ENCODE measurements around the gene CALY.

The CALY gene

DNA sequence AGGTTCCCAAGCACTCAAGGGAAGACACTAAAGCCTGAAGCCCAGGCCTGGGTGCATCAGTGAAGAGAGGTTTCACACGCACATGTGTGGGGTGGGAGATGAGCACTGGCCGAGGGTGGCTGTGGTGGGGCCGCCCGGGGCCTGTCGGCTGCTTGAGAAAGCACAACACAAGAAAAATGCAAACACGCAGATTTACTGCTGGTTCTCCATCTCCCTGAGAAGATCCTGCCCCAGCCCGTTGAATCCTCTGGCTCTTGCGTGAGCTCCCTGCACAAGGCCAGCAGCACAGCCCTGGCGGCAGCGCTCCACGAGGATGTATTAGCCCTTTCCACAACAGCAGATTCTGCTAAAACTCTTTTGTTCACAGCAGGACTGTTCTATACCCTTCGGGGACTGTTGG is 21.8 kb downstream of the CALY start:
- ChIA-PET CTCF (interaction anchor here (1.0 to 4.2 kb wide), 8 partner anchors 9 to 183 kb away, joined by 3 to 44 read pairs (median 5); no protein-coding TSS in a partner anchor), POLR2A (interaction anchor here (0.7 kb wide), 1 partner anchor 32 kb away, joined by 5 read pairs; no protein-coding TSS in a partner anchor)
- TF ChIP-seq, protein P1, sequence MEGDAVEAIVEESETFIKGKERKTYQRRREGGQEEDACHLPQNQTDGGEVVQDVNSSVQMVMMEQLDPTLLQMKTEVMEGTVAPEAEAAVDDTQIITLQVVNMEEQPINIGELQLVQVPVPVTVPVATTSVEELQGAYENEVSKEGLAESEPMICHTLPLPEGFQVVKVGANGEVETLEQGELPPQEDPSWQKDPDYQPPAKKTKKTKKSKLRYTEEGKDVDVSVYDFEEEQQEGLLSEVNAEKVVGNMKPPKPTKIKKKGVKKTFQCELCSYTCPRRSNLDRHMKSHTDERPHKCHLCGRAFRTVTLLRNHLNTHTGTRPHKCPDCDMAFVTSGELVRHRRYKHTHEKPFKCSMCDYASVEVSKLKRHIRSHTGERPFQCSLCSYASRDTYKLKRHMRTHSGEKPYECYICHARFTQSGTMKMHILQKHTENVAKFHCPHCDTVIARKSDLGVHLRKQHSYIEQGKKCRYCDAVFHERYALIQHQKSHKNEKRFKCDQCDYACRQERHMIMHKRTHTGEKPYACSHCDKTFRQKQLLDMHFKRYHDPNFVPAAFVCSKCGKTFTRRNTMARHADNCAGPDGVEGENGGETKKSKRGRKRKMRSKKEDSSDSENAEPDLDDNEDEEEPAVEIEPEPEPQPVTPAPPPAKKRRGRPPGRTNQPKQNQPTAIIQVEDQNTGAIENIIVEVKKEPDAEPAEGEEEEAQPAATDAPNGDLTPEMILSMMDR (IDR thresholded peaks at IDR 0.05; ENCODE audit: control extremely low read depth, extremely low read depth, low read depth, missing control alignments), result no peak
- no peak for DNase-seq (ENCODE audit: extremely low spot score)

DNA sequence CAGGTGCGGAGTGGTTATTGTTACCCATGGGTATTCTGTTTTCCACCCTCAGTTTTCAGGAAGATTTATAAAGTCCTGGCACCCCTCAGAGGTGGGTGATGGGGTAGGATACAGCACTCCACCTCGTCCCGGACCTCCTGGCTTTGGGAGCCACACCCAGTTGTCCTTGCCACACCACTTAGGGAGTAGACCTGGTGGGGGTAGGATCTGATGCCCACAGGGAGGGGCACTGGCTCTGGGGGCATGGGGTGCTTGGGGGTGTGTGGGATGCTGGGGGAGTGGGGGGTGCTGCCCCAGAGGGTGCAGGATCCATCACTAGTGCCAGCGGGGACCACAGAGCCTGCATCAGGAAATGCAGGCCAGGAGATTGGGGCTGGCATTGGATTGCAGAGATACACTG is 23.5 kb downstream of the CALY start:
- CTCF ChIA-PET, result interaction anchor here (1.0 to 4.2 kb wide), 5 partner anchors 9 to 77 kb away, joined by 3 to 44 read pairs (median 4); no protein-coding TSS in a partner anchor
- no peak for DNase-seq (ENCODE audit: extremely low spot score)
- TF ChIP-seq, protein P1 (IDR thresholded peaks at IDR 0.05; ENCODE audit: control extremely low read depth, extremely low read depth, low read depth, missing control alignments), result no peak
- POLR2A ChIA-PET, result no interaction called here

DNA sequence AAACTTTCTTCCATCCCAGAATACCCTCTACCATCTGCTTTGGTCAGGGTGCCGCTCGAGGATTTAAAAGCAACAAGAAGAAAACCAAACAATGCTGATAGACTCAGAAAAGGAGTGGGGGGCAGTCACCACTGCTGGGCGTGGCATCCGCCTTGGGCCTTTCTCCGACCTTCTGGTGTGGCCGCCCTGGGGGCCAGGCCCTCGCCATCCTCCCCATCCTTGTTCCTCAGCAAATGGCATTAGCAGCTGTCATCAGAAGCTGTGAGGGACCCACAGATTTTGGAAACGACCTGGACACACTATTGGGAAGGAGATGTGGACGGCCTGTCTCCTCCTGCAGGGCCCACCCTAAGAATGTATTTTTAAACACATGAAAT is 23.9 kb downstream of the CALY start:
- no peak for DNase-seq (ENCODE audit: extremely low spot score)
- CTCF ChIA-PET, result interaction anchor here (1.2 to 4.2 kb wide), 3 partner anchors 11 to 77 kb away, joined by 3 to 44 read pairs (median 13); no protein-coding TSS in a partner anchor
- TF ChIP-seq, protein P1 (IDR thresholded peaks at IDR 0.05; ENCODE audit: control extremely low read depth, extremely low read depth, low read depth, missing control alignments), result no peak
- POLR2A ChIA-PET, result no interaction called here

DNA sequence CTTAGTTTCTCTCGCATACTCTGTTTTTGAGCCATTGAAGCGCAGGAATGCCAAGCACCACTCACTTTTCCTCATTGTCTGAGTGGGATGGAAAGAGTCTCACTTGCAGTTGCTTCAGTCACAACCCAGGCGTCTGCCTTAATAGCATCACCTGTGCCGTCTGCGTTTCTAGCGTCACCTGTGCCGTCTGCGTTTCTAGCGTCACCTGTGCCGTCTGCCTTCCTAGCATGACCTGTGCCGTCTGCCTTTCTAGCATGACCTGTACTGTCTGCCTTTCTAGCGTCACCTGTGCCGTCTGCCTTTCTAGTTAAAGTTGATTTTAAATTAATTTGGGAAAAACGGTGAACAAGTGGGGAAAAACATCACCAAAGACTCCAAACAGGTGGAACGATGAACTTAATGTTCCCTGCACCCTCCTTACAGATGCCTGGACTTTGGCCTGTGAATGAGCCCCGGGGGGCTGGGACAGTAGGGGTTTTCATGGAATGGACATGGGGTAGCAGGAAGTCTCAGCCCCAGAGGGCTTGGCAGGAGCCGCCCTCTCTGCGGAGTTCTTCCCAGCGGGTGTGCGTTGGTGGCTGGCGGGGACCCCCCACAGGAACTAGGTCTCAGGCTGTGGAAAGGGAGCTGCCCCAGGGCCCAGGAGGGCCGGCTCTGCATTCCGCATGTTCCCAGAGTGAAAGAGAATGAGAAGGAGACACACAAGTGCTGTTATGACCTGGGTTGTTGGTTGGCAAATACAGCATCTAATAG is 24.5 kb downstream of the CALY start:
- ChIA-PET POLR2A (no interaction called here), CTCF (interaction anchor here (4.2 kb wide), 1 partner anchor 16 kb away, joined by 44 read pairs; no protein-coding TSS in a partner anchor)
- TF ChIP-seq, protein P1 (IDR thresholded peaks at IDR 0.05; ENCODE audit: control extremely low read depth, extremely low read depth, low read depth, missing control alignments), result no peak
- DNase-seq (ENCODE audit: extremely low spot score), result no peak

DNA sequence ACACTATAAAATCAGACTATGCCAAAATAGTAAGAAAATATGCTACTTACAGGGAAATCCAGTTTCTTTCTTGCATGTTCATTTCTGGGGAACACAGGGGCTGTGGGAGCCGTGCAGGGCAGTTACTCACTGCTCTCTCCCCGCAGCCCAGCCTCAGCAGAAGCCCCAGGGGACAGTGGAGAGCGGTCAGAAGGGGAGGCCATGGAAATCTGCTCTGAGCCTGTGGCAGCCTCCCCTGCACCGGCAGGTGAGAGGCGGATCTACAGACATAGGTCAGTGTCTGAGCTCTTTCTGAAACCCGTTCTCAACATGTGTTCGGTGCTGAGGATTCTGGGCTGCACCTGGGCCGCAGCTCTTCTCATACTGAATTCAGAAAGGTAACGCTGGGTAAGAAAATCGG is 25.1 kb downstream of the CALY start:
- ChIA-PET POLR2A (no interaction called here), CTCF (no interaction called here)
- TF ChIP-seq, protein P1 (IDR thresholded peaks at IDR 0.05; ENCODE audit: control extremely low read depth, extremely low read depth, low read depth, missing control alignments), result no peak
- no peak for DNase-seq (ENCODE audit: extremely low spot score)

DNA sequence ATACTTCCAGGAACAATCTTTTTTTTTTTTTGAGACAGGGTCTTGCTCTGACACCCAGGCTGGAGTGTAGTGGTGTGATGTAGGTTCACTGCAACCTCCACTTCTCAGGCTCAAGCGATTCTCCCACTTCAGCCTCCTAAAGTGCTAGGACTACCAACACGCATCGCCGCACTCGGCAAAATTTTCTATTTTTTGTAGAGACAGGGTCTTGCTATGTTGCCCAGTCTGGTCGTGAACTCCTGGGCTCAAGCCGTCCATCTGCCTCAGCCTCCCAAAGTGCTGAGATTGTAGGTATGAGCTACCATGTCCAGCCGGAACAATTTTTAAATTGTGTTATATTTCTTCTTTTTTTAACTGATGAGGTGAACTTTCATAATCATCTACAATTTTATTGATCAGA is 25.9 kb downstream of the CALY start:
- CTCF ChIA-PET, result interaction anchor here (1.7 kb wide), 1 partner anchor 19 kb away, joined by 8 read pairs; no protein-coding TSS in a partner anchor
- POLR2A ChIA-PET, result no interaction called here
- TF ChIP-seq, protein P1 (IDR thresholded peaks at IDR 0.05; ENCODE audit: control extremely low read depth, extremely low read depth, low read depth, missing control alignments), result no peak
- DNase-seq (ENCODE audit: extremely low spot score), result no peak
